H1 (cell line): Measurements from ENCODE around the gene SLC15A1. TPM values are rescaled to one million over a fixed set of nuclear protein-coding genes. Genes with fewer than 3 reads are reported as not detected.

Experiments
- CTCF ChIA-PET: fragments of 300-600 bp; sonication (Branson Sonifier 250); formaldehyde crosslinking; loops from one replicate; lab custom pipeline; 2021; ENCODE audit not compliant: partially characterized antibody; lab: Charles Lee
- POLR2A ChIA-PET: fragments of 300-600 bp; sonication (Branson Sonifier 250); formaldehyde crosslinking; loops from one replicate; lab custom pipeline; 2021; ENCODE audit warnings: inconsistent platforms; ENCODE audit not compliant: partially characterized antibody; lab: Charles Lee
- DNase-seq, 2 experiments: peaks; one replicate each; pipeline versions ENCODE4 v3.0.0 to v3.0.0-alpha.2; 2010 to 2022; ENCODE audit warnings: low spot score in 2 of 2, low read depth in 1 of 2, mixed read lengths in 1 of 2
- FAIRE-seq: peaks from 2 replicates; lab custom pipeline; 2011; peaks lifted over from hg19 to GRCh38; lab: Jason Lieb, UNC
- H2AFZ ChIP-seq: 2 replicates; pipeline ENCODE4 v1.8.1; 2012; ENCODE audit warnings: low read length, inconsistent platforms
- H2AK5ac ChIP-seq: 2 replicates; pipeline ENCODE4 v1.6.1; 2013; ENCODE audit warnings: low read depth, low read length
- H2BK120ac ChIP-seq: replicated peaks from 2 replicates; pipeline ENCODE3; 2013; ENCODE audit warnings: low read depth, low read length, inconsistent platforms
- H2BK12ac ChIP-seq: 2 replicates; pipeline ENCODE4 v1.6.1; 2013; ENCODE audit warnings: low read depth, low read length
- H2BK15ac ChIP-seq: 2 replicates; pipeline ENCODE4 v1.6.1; 2013; ENCODE audit warnings: low read length
- H2BK20ac ChIP-seq: 2 replicates; pipeline ENCODE4 v1.6.1; 2013; ENCODE audit warnings: low read length
- H2BK5ac ChIP-seq: 2 replicates; pipeline ENCODE4 v1.6.1; 2013; ENCODE audit warnings: low read depth, low read length
- H3K14ac ChIP-seq: 2 replicates; pipeline ENCODE4 v1.6.1; 2013; ENCODE audit warnings: inconsistent platforms; ENCODE audit not compliant: insufficient read length
- H3K18ac ChIP-seq: 2 replicates; pipeline ENCODE4 v1.6.1; 2013; ENCODE audit warnings: low read length; ENCODE audit errors: extremely low read depth
- H3K23ac ChIP-seq: 2 replicates; pipeline ENCODE4 v1.6.1; 2013; ENCODE audit warnings: inconsistent platforms; ENCODE audit not compliant: insufficient read length
- H3K23me2 ChIP-seq: 2 replicates; pipeline ENCODE4 v1.6.1; 2013; ENCODE audit warnings: low read depth, low read length
- H3K27ac ChIP-seq: 2 replicates; pipeline ENCODE4 v1.6.1; 2011; ENCODE audit warnings: low read depth, low read length, inconsistent platforms
- H3K27me3 ChIP-seq, 4 experiments: replicated peaks in 1 of 4; 1 replicate in 1 of 4; 2 replicates in 3 of 4; pipeline versions ENCODE4 v1.6.1 to v1.8.1; 2011 to 2013; ENCODE audit warnings: low read length in 3 of 4, mild to moderate bottlenecking in 3 of 4, inconsistent platforms in 2 of 4, mixed read lengths in 2 of 4, moderate library complexity in 1 of 4; ENCODE audit not compliant: control insufficient read depth in 3 of 4, insufficient read depth in 3 of 4; ENCODE audit errors: extremely low read depth in 1 of 4
- H3K36me3 ChIP-seq, 4 experiments: 2 replicates each; pipeline versions ENCODE4 v1.6.1 to v1.8.1; 2011 to 2013; ENCODE audit warnings: mild to moderate bottlenecking in 4 of 4, low read length in 3 of 4, moderate library complexity in 2 of 4, control low read depth in 1 of 4, inconsistent platforms in 1 of 4; ENCODE audit not compliant: insufficient read depth in 4 of 4, control insufficient read depth in 2 of 4
- H3K4ac ChIP-seq: replicated peaks from 2 replicates; pipeline ENCODE3; 2013; ENCODE audit warnings: low read length, low read depth, mixed read lengths, inconsistent platforms; ENCODE audit not compliant: insufficient read length
- H3K4me1 ChIP-seq, 4 experiments: replicated peaks in 1 of 4; 1 replicate in 1 of 4; 2 replicates in 3 of 4; pipeline versions ENCODE4 v1.6.1 to v1.8.1; 2011 to 2013; ENCODE audit warnings: low read length in 3 of 4, inconsistent platforms in 2 of 4, mixed read lengths in 1 of 4; ENCODE audit not compliant: insufficient read depth in 4 of 4, control insufficient read depth in 3 of 4
- H3K4me2 ChIP-seq, 2 experiments: 2 replicates each; pipeline versions ENCODE4 v1.6.1 to v1.8.1; 2011 to 2013; ENCODE audit warnings: low read depth in 2 of 2, low read length in 2 of 2, control low read depth in 1 of 2, inconsistent platforms in 1 of 2, mild to moderate bottlenecking in 1 of 2; ENCODE audit not compliant: insufficient read depth in 1 of 2
- H3K4me3 ChIP-seq, 4 experiments: fragments of 200-600, 300-600 bp in 1 of 4; sonication (generic), shearing (Covaris generic), sonication (Bioruptor Twin) in 1 of 4; 2 replicates each; pipeline versions ENCODE4 v1.5.1 to v1.8.1; 2011 to 2016; ENCODE audit warnings: low read length in 4 of 4, low read depth in 3 of 4, control low read depth in 2 of 4, inconsistent platforms in 2 of 4, mild to moderate bottlenecking in 2 of 4, mixed read lengths in 1 of 4, moderate library complexity in 1 of 4; ENCODE audit not compliant: insufficient read depth in 2 of 4; ENCODE audit errors: extremely low read depth in 1 of 4
- H3K56ac ChIP-seq: replicated peaks from 2 replicates; pipeline ENCODE3; 2013; ENCODE audit warnings: low read depth, mild to moderate bottlenecking, mixed read lengths, low read length, inconsistent platforms; ENCODE audit not compliant: insufficient read length
- H3K79me1 ChIP-seq: 2 replicates; pipeline ENCODE4 v1.6.1; 2013; ENCODE audit warnings: low read depth, low read length, control low read depth
- H3K79me2 ChIP-seq, 2 experiments: 2 replicates each; pipeline versions ENCODE4 v1.6.1 to v1.8.1; 2012 to 2013; ENCODE audit warnings: low read length in 2 of 2, mild to moderate bottlenecking in 2 of 2, inconsistent platforms in 1 of 2; ENCODE audit not compliant: insufficient read depth in 2 of 2, control insufficient read depth in 1 of 2
- H3K9ac ChIP-seq, 4 experiments: replicated peaks in 1 of 4; 1 replicate in 1 of 4; 2 replicates in 3 of 4; pipeline versions ENCODE4 v1.6.1 to v1.8.1; 2011 to 2013; ENCODE audit warnings: low read depth in 3 of 4, low read length in 3 of 4, control low read depth in 2 of 4, mild to moderate bottlenecking in 2 of 4, moderate library complexity in 2 of 4, inconsistent platforms in 1 of 4; ENCODE audit errors: extremely low read depth in 1 of 4
- H3K9me3 ChIP-seq, 2 experiments: 2 replicates each; pipeline versions ENCODE4 v1.6.1 to v1.8.1; 2012 to 2013; ENCODE audit warnings: mild to moderate bottlenecking in 2 of 2, moderate library complexity in 2 of 2, control low read depth in 1 of 2, inconsistent platforms in 1 of 2, low read depth in 1 of 2, low read length in 1 of 2, mixed read lengths in 1 of 2; ENCODE audit not compliant: insufficient read depth in 2 of 2
- H4K20me1 ChIP-seq, 2 experiments: replicated peaks in 1 of 2; 2 replicates each; pipeline versions ENCODE3 to v1.8.1; 2011 to 2013; ENCODE audit warnings: inconsistent platforms in 2 of 2, low read length in 2 of 2, mild to moderate bottlenecking in 1 of 2; ENCODE audit not compliant: insufficient read depth in 2 of 2, control insufficient read depth in 1 of 2
- H4K5ac ChIP-seq: 2 replicates; pipeline ENCODE4 v1.6.1; 2013; ENCODE audit warnings: low read length, low read depth, mixed read lengths, inconsistent platforms; ENCODE audit not compliant: insufficient read length
- H4K8ac ChIP-seq: 2 replicates; pipeline ENCODE4 v1.8.0; 2013; ENCODE audit warnings: mild to moderate bottlenecking, moderate library complexity, low read length, inconsistent platforms; ENCODE audit not compliant: insufficient read depth; ENCODE audit errors: extremely low read depth
- H4K91ac ChIP-seq: replicated peaks from 2 replicates; pipeline ENCODE3; 2013; ENCODE audit warnings: low read length, mixed read lengths, inconsistent platforms; ENCODE audit not compliant: insufficient read length
- CBX8 ChIP-seq: fragments of 300-800, 300-1000 bp; sonication (generic); IDR thresholded peaks from 2 replicates; pipeline ENCODE4 v1.7.1; 2016; ENCODE audit warnings: low read depth, low read length, borderline replicate concordance
- HDAC6 ChIP-seq: IDR thresholded peaks from one replicate; pipeline ENCODE4 v1.7.1; 2012; ENCODE audit warnings: low read depth, mild to moderate bottlenecking, inconsistent platforms, low read length, moderate library complexity
- KDM4A ChIP-seq: IDR thresholded peaks from one replicate; pipeline ENCODE4 v1.7.1; 2012; ENCODE audit warnings: low read depth, mild to moderate bottlenecking, moderate library complexity, low read length, inconsistent platforms; ENCODE audit not compliant: severe bottlenecking
- MAFK ChIP-seq: IDR thresholded peaks from 2 replicates; pipeline ENCODE4 v1.6.1; 2012; ENCODE audit warnings: low read depth, mild to moderate bottlenecking, improper control_type of control experiment, low read length
- PHF8 ChIP-seq: fragments of 200-600 bp; sonication (generic); conservative IDR thresholded peaks from 2 replicates; pipeline ENCODE4 v1.7.1; 2012; ENCODE audit warnings: low read depth, mild to moderate bottlenecking, inconsistent platforms, low read length, moderate library complexity
- POLR2A ChIP-seq, 2 experiments: IDR thresholded peaks; 1 replicate in 1 of 2; 2 replicates in 1 of 2; pipeline ENCODE4 v1.6.1; 2011; ENCODE audit warnings: low read depth in 2 of 2, low read length in 2 of 2, mild to moderate bottlenecking in 2 of 2; ENCODE audit errors: control extremely low read depth in 1 of 2
- RBBP5 ChIP-seq: IDR thresholded peaks from 2 replicates; pipeline ENCODE4 v1.7.1; 2012; ENCODE audit warnings: low read depth, mild to moderate bottlenecking, inconsistent platforms, low read length, moderate library complexity, borderline replicate concordance
- SP4 ChIP-seq: IDR thresholded peaks from 2 replicates; pipeline ENCODE4 v1.6.1; 2012; ENCODE audit warnings: low read length, inconsistent platforms
- ZNF274 ChIP-seq: IDR thresholded peaks from 2 replicates; pipeline ENCODE4 v1.7.0; 2012; ENCODE audit warnings: low read length, borderline replicate concordance; ENCODE audit errors: extremely low read depth
- WGBS, 2 experiments: shearing (Covaris generic) in 1 of 2; methylation state at CpG; one replicate each; pipeline versions ENCODE4 v1.1.6 to v1.1.7; 2013 to 2015; ENCODE audit warnings: low lambda C conversion rate in 2 of 2, mixed read lengths in 2 of 2, inconsistent platforms in 1 of 2, low coverage in 1 of 2, missing lambda C conversion rate in 1 of 2; ENCODE audit not compliant: insufficient replicate concordance in 2 of 2, insufficient coverage in 1 of 2, insufficient read length in 1 of 2; ENCODE audit errors: extremely low coverage in 1 of 2, missing lambda C conversion rate in 1 of 2; 5-methylcytosine and 5-hydroxymethylcytosine counted together
- polyA plus RNA-seq, 7 experiments: library from polyadenylated mRNA; depleted of rRNA in 3 of 7; stranded (reverse) in 5 of 7; unstranded in 2 of 7; fragments of >200 nt in 5 of 7; fragments of 200-250 nt in 2 of 7; gene quantifications; 1 replicate in 5 of 7; 2 replicates in 1 of 7; 4 replicates in 1 of 7; pipeline versions ENCODE4 v1.2.1 to v1.2.3, GENCODE V29; 2011 to 2013; ENCODE audit warnings: missing spikeins in 2 of 7, mixed read lengths in 2 of 7
- total RNA-seq: library from RNA; stranded (reverse); fragmentation: NEBNext Ultra II Directional; extraction: Animal tissue kit (Norgen Biotek cat#: 25700); gene quantifications from 2 replicates; pipeline ENCODE4 v1.2.1, GENCODE V29; 2021

The SLC15A1 gene
- total and polyA plus RNA-seq, 2 of the 8 experiments (the other 6 are each of a cell fraction or from before 2014, with no cell fraction given) = 1.3 to 2.4 TPM

DNA sequence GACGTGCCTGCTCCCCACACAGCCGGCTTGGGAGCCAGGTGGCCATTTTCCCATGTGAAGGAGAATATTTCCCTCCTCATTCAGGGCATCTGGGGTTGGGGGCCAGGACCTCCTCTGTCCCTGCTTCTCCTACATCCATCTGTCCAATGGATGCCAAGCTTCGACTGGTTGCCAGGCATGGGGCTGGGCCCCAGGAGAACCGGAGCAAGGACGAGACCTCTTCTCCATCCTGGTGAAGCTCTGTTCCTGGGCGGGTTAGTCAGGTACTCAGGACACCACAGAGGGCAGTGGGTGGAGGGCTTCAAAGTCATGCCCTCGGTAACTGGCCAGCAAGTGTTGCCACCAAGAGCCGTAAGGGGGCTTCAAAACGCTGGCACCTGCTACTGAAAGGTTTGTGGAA is 22.3 kb upstream of the SLC15A1 start:
- Histone ChIP-seq H2BK12ac (no peak overlapping the region), H3K36me3 (no peaks in the 10 kb centered on the region), H2BK20ac (no peak overlapping the region), H2BK120ac (no peak overlapping the region), H2AFZ (no peak overlapping the region), H3K18ac (no peak overlapping the region), H3K79me2 (no peaks in the 10 kb centered on the region), H2AK5ac (no peak overlapping the region), H3K4me1 (no peaks in the 10 kb centered on the region; a peak in 1 of 7 replicates), H4K91ac (no peak overlapping the region), H3K9me3 (no peaks in the 10 kb centered on the region), H3K4ac (no peak overlapping the region), H2BK5ac (no peak overlapping the region), H3K27me3 (no peaks in the 10 kb centered on the region), H3K4me3 (no peak overlapping the region), H3K9ac (no peak overlapping the region), H3K27ac (no peak overlapping the region), H3K23ac (no peak overlapping the region), H3K23me2 (no peaks in the 10 kb centered on the region; the same call in 1 of the 2 replicates), H4K8ac (peak overlapping the region; percentile 82; the same call in 1 of the 2 replicates), H2BK15ac (no peak overlapping the region), H3K4me2 (no peak overlapping the region), H3K56ac (no peak overlapping the region), H4K5ac (no peak overlapping the region), H3K14ac (no peak overlapping the region), H4K20me1 (no peaks in the 10 kb centered on the region), H3K79me1 (no peaks in the 10 kb centered on the region)
- POLR2A ChIA-PET = interaction anchor here (0.6 to 1.3 kb wide), 2 partner anchors 34 to 425 kb away, joined by 3 to 4 read pairs; no protein-coding TSS in a partner anchor
- 87% methylated on average over 9 of the region's 9 CpGs; no CpG with 5 or more reads in 1 of the 2 experiments for WGBS, 2 experiments
- DNase-seq (no peak), FAIRE-seq (no peak)
- CTCF ChIA-PET = interaction anchor here (0.6 to 5.0 kb wide), 4 partner anchors 9 to 334 kb away, joined by 3 to 37 read pairs (median 14); no protein-coding TSS in a partner anchor
- no peak for TF ChIP-seq PHF8
- no peak for TF ChIP-seq RBBP5
- TF ChIP-seq MAFK = no peak
- no peak for TF ChIP-seq CBX8
- TF ChIP-seq POLR2A (IDR thresholded peaks at IDR 0.05; ENCODE audit: control extremely low read depth in 1 of 2, low read depth in 2 of 2, low read length in 2 of 2) = no peak
- TF ChIP-seq KDM4A = no peak
- TF ChIP-seq HDAC6 = no peak
- TF ChIP-seq SP4 = no peak
- no peak for TF ChIP-seq ZNF274
